Urothelium cell line (cell line): ENCODE data around the gene ATXN1.
A peak's percentile ranks its signal among the peaks of the same experiment; 100 is the strongest.
"Not testable (repeated sequence)": the region's sequence is repeated elsewhere in the genome, so short reads cannot be mapped to it uniquely, and the experiment has no call there.

Source experiments
- DNase-seq: peaks from one replicate; pipeline ENCODE4 v3.0.0; 2011; ENCODE audit warnings: low spot score, mixed read lengths
- FAIRE-seq: peaks from 2 replicates; lab custom pipeline; 2011; peaks lifted over from hg19 to GRCh38; lab: Jason Lieb, UNC

ATXN1 gene

DNA sequence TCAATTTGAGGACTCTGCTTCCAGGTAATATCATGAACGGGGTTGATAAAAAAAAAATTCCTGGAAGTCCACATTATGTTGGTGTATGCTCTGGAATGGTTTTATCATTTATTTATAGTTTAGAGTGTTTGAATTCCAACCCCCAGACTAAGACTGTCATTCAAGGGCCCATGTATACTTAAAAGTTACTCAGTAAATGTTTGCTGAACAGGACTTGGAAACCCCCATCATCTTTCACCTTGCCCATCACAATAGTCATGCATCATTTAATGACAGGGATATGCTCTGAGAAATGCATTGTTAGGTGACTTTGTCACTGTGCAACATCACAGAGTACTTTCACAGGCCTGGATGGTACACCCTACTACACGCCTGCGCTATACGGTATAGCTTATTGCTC is 104.8 kb downstream of the ATXN1 start:
- FAIRE-seq (no peak), DNase-seq (no peak)

GRCh38 chr6:16654701-16655100 is 106.6 kb downstream of the ATXN1 start:
- no peak for FAIRE-seq
- DNase-seq = no peak

DNA sequence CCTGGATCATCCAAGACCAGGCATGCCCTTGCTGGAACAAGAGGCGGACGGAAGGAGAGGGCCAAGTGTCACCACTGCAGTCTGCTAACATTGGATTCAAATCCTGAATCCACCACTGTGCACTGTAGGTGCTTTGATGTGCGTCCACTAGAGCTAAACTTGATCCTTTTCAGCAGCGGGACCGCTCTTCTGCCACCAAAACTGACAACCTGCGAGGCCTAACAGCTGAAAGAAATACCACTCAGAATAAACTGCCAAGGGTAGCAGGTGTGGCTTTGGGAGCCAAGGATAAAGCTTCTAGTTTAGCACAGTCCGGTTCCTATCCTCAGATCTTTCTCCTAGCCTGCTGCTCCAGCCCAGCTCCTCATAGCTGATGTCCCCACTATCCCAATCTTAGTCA is 108.0 kb downstream of the ATXN1 start:
- FAIRE-seq = no peak
- no peak for DNase-seq

DNA sequence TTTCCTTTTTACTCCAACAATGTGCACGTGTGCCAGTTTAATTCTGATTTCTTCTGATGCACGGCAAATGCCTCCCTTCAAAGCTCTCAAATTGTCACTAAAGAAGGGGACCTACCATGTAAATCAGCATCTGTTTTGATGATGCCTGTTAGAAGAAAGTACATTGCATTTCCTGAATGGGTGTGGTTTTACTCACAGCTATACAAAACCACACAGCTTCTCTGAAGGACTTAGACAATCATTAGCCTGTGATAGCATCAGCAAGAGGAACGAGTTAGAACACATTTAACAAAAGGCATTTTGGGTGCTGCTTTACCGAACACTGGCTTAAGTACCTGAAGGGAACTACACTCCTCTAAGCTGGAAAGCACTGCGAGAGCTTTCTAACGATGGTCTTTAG is 109.4 kb downstream of the ATXN1 start:
- DNase-seq (no peak), FAIRE-seq (no peak)

GRCh38 chr6:16649890-16650289 is 111.4 kb downstream of the ATXN1 start:
- no peak for FAIRE-seq
- no peak for DNase-seq

GRCh38 chr6:16649241-16649640 is 112.0 kb downstream of the ATXN1 start:
- DNase-seq (no peak), FAIRE-seq (no peak)

- DNase-seq (no peak), FAIRE-seq (no peak)
Observed at GRCh38 chr6:16648003-16648402, 113.3 kb downstream of the ATXN1 start.

DNA sequence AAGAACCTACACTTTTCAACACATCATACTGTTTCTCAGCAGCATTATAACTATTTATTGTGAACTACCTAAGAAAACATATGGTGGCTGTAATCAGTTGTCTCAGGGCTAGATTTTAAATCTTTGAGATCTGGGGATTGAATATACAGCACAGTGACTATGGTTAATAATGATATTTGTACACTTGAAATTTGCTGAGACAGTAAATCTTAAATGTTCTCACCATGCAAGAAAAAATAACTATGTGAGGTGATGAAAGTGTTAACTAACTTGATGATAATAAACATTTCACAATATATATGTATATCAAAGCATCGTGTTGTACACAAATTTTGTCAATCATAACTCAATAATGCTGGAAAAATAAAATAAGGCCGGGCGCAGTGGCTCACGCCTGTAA is 113.8 kb downstream of the ATXN1 start:
- DNase-seq (no peak), FAIRE-seq (no peak)

DNA sequence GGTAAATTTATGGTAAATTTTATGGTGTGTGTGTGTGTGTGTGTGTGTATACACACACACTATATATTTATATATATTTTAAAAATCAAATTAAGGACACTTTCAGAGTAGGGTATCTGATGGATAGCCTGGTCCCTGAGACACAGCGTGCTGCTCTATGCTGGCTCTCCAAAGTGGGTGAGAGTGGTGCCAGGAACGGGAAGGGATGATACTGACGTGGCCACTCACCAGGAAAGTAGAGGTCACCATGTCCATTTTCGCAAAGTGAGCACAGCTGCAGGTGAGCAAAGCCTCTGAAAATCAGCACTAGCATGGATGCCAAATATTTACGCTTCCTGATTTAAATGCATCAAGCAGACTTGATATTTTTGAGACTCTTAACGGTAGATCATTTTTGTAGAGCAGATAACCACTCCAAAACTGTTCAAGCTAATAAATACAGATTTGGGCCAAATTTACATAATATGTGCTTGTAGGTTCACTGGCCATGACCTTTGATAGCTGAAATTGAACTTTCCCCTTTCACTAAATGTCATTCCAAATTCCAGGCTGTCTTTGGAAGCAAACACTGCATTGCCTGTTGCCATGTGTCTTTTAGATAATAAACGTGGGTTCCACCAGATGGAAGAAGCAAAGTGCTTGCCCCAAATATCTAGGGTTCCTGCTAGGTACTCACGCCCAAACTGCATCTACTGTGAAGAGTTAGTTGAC is 116.6 kb downstream of the ATXN1 start:
- FAIRE-seq (no peak), DNase-seq (no peak)

DNA sequence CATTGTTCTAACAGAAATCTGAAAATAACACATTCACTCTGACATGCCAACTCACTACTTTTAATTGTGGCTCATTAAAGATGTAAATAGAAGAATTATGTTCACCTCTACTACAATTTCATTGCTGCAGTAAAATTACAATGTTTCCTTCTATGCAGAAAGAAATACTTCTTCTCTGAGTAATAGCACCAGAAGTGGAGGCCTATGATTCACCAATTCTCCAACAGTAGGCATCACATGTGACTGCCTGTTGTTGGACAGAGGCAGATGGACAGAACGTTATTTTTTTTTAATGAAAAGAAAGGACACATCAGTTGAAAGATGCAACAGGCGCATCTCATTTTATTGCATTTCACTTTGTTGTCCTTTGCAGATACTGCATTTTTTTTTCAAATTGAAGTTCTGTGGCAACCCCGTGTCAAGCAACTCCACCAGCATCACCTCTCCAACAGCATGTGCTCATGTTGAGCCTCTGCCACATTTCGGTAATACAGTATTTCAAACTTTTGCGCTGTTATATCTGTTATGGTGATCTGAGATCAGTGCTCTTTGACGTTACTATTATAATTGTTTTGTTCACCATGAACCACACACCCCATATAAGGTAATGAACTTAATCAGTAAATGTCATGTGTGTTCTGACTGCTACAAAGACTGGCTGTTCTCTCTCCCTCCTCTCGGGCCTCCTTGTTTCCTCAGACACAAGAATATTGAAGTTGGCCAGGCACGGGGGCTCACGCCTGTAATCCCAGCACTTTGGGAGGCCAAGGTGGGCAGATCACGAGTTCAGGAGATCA is 121.4 kb downstream of the ATXN1 start:
- FAIRE-seq (no peak), DNase-seq (peak; percentile 70)

DNA sequence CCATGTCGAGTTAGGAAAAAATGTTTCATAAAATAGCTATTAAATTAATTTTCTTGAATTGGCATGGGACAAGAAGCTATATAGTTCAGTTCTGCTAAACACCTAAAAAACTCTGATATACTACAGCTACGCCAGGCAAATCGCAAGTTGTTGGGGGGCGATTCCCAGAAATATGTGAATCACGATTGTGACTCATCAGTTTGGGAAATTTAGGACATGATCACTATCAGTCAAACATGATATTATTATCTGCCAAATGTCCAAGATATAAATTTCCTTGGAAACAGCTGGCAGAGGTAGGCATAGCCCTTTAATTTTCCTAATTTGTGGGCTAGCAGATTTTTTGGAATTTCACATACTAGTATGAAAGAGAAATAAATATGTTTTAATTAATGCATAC is 123.6 kb downstream of the ATXN1 start:
- no peak for FAIRE-seq
- no peak for DNase-seq

DNA sequence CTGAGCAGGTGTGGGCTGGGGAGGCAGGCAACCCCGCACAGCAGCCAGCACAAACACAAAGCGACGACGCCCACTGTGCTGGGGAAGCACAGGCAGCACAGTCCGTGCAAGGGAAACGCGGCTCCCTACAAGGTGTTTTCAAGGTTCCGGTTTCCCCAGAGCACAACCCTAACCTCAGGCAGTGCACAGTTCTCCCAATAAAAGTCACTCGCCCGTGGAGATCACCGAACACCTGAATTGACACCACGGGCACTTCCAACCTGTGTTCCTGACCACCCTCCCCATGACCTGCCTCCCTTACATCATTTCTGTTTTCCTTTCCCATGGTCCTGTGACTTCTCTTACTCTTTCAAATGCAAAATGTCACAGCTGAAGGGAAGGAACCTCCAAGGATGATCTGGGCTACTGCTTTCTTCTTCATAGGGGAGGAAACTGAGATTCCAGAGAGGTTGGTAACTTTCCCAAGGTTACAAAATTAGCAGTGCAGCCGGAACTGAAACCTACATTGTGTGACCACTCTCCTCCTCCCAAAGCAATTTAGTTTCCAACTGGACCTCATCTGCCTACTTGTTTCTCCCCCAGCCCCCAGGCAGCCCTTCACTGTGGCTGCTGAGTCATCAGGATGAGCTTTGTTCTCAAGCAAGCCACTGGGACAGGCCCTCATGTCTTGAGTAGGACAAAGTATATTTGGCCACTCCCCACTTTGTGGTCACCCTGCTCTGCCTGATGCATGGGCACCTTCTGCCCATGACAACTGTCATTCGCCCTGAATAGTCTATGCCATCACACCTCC is 125.3 kb downstream of the ATXN1 start:
- FAIRE-seq (no peak), DNase-seq (peak; percentile 80)

GRCh38 chr6:16635291-16635809 is 125.9 kb downstream of the ATXN1 start:
- DNase-seq (no peak), FAIRE-seq (no peak)

- FAIRE-seq (no peak), DNase-seq (no peak)
Observed at GRCh38 chr6:16634855-16635254, 126.4 kb downstream of the ATXN1 start.

GRCh38 chr6:16633961-16634360 is 127.3 kb downstream of the ATXN1 start:
- FAIRE-seq = no peak
- no peak for DNase-seq

DNA sequence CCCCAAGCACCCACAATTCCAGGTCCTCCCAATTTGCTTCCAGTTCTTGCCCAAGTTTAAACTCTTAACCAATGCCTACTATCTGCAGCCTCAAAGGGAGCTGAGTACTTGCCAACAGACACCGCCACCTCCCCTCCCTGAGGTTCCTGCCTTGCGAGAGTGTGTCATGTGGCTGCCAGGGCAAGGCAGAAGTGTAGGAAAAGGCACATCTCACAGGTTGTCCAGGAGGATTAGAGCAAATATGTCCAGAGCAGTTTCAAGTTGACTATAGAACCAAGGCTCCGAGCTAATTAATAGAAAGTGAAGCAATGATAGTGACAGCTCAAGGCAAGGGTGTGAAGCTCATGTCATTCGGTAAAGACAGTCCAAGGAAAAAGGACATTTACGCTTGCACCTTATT is 127.8 kb downstream of the ATXN1 start:
- no peak for FAIRE-seq
- no peak for DNase-seq

DNA sequence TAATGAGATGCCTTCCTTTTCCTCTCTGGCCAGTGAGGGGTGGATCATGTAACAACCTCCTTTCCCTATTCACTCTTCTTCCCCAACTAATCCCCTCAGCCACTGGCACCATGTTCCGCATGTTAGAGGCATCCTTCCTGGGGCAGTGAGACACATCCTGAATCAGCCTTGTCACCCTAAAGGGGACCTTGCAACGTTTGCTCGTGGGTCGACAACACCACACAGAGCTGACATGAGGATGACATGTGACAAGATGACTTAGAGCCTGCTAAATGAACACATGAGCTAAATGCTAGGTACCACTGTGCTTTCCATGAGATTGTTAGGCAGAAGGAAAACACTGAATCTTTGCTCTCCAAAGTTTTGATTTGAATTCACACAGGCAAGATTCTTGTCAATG is 129.2 kb downstream of the ATXN1 start:
- FAIRE-seq = no peak
- DNase-seq = no peak

DNA sequence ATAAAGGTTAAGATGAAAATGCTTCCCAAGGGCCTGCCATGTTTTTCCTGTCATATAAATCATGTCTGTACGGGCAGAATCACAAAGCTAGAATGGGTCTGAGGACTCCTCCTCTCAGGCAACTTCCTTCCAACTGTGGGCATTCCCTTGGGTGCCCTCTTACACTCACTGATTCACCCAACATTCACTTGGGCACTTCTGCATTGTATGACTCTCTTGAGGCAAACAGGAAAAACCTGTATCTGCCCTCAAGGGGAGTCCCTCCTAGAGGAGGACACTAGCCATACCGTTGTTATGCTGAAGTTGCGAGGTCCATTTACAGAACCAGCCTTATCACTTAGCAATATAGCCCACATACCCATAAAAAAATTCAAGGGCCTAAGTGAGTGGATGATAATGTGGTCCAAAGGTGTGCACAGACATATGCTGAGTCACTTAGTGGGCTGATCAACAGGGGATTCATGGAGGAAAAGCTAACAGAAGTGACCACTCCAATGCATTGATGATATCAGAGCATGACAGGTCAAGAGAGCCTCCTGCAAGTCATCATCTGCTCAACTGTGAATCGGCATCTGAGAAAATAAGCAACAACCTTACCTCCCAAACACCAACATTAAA is 131.1 kb downstream of the ATXN1 start:
- DNase-seq (no peak), FAIRE-seq (no peak)

DNA sequence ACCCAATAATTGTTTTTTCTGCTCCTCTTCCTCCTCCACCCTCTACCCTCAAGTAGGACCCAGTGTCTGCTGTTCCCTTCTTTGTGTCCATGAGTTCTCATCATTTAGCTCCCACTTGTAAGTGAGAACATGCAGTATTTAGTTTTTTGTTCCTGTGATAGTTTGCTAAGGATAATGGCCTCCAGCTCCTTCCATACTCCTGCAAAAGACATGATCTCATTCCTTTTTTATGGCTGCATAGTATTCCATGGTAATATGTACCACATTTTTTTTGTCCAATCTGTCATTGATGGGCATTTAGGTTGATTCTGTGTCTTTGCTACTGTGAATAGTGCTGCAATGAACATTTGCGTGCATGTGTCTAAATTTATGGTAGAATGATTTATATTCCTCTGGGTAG is 132.7 kb downstream of the ATXN1 start:
- not testable (repeated sequence) for FAIRE-seq, DNase-seq

DNA sequence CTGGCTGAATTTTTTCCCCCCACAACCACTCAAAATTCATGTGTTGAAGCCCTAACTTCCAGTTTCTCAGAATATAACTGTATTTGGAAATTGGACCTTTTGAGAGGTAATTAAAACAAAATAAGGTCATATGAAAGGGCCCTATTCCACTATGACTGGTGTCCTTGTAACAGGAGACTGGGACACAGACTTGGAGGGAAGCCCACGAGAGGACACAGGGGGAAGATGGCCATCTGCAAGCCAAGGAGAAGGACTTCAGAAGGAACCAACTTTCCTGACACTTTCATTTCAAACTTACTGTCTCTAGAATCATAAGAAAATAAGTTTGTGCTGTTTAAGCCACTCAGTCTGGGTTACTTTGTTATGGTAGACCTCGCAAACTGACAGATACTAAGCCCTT is 134.6 kb downstream of the ATXN1 start:
- FAIRE-seq = no peak
- no peak for DNase-seq
